GM12873 (cell line): Measurements from ENCODE around the gene DOCK2.

ENCODE experiments used
- TF ChIP-seq, protein P1 (sequence below): IDR thresholded peaks from 2 replicates; pipeline ENCODE4 v1.5.1; 2012; ENCODE audit warnings: low read depth, mild to moderate bottlenecking, moderate library complexity, low read length, control low read depth; ENCODE audit not compliant: insufficient read depth; ENCODE audit errors: missing control alignments

DOCK2 gene

DNA sequence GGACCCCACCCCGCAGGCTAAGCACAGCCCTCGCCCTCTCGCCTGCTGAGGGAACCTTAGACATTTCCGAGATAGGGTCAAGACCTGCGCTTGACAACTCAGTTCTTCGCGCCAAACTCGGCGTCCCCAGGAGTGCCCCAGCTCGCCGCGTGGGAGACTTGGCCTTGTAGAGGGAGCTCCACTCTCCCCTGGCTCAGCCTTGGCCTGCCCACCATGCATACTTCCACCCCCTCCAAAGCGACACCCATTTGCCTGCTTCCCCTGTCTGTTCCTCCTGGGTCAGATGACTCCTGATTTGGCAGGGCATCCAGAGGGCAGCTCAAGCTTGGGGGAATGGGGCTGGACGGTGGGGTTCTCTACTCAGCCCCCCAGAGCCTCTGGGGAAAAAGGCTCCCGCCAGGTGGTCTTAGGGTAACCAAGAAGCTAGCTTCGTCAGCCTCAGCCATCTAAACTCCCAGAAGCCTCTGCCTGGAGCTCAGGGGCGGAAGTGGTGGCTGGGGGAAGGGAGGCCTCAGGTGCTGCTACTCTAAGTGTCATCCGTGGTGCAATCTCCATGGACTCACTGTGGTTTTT lies 560 bp downstream of the DOCK2 start:
- TF ChIP-seq, protein P1, sequence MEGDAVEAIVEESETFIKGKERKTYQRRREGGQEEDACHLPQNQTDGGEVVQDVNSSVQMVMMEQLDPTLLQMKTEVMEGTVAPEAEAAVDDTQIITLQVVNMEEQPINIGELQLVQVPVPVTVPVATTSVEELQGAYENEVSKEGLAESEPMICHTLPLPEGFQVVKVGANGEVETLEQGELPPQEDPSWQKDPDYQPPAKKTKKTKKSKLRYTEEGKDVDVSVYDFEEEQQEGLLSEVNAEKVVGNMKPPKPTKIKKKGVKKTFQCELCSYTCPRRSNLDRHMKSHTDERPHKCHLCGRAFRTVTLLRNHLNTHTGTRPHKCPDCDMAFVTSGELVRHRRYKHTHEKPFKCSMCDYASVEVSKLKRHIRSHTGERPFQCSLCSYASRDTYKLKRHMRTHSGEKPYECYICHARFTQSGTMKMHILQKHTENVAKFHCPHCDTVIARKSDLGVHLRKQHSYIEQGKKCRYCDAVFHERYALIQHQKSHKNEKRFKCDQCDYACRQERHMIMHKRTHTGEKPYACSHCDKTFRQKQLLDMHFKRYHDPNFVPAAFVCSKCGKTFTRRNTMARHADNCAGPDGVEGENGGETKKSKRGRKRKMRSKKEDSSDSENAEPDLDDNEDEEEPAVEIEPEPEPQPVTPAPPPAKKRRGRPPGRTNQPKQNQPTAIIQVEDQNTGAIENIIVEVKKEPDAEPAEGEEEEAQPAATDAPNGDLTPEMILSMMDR, result no peak

DNA sequence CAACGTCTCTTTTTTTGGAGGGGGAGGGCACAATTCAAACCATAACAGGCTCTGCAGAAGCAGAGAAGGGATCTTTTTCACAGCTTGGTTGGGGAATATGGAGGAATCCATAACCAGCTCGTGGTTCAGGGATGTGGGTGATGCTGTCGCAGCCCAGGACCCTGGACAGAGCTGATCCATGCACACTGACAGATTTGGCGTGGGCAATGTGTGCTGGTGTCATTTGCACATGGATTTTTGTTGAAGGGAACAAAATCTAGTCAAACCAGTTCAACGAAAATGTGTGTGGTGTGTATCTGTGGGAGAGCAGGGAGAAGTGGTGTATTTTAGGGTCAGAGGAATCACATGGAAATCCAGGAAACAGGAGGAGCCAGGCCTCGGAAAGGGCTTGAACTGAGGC lies 4.2 kb downstream of the DOCK2 start:
- TF ChIP-seq, protein P1, result no peak

DNA sequence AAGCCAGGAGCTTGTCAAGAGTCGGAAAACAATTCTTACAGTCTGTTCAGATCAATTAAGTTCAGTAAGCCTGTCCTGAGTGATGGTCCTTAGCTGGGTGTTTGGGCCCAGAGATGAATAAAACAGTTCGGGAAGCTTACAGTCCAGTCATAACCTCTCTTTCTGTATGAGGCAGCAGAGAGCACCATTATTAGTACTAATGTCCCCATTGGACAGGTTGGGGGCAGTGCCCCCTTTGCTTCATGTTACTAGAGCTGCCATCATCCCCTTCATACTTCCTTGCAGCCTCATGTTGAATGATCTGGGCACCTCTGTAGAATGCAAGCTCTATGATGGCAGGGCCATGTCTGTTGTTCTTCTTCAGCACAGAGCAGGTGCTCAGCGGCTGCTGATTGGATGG lies 9.8 kb downstream of the DOCK2 start:
- TF ChIP-seq, protein P1, result no peak

DNA sequence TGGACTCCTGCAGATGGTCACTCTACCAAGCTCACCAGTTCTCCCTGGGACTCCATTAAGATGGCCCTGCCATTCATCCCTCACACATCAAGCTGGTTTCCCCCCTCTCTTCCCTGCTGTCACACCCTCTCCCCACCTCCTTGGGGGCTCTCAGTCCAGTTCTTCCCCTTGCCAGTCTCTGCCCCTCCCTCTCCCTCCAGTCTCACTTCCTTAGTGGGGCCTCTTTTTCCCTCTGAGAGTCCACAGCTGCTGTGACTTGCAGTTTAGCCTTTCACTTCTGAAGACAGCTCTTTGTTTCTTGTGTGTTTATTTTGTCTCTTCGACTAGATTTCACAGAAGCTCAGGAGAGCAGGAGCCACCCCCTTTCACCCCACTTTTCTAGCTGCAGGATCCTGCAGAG lies 10.5 kb downstream of the DOCK2 start:
- TF ChIP-seq, protein P1, result no peak

DNA sequence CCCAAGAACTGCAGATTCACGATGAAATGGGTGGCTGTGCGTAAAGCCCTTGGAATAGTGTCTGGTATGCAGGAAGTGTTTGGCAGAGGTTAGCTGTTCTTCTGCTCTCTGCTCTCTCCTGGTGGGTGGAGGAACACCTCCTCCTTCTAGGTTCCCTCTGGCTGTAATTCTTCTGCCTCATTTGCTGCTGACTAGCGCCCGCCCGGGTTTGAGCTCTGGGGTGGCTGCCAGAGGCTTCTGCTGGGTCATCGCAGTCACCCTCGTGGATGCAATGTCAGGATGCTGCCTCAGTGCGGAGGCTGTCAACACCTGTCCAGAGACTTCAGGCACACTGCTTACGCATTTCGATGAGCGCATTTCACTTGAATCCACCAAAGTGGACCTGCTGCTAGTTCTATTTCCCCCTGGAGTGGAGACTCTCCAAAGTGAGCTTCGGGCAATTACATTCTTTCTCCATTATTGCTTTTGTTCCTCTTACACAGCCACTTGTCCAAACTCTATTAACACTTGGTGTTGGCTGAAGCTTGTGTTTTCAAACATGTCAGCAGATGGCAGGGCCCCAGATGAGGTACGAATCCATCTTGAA lies 11.7 kb downstream of the DOCK2 start:
- TF ChIP-seq, protein P1, result no peak

DNA sequence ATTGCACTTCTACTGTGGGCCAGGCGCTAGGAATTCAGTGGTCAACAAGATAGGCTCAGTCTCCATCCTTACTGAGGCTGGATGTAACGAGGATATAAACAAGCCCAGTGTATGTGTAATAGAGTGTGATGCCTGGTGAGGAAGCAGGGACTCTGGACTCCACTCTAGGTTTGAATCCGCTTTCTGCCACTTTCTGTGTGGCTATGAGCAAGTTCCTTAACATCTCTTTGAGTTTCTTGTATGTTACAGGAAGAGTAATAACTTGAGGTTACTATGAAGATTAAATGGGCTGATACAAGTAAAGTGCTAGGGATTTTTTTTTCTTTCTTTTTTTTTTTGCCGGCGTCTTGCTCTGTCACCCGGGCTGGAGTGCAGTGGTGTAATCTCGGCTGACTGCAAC lies 12.4 kb downstream of the DOCK2 start:
- TF ChIP-seq, protein P1, result no peak

DNA sequence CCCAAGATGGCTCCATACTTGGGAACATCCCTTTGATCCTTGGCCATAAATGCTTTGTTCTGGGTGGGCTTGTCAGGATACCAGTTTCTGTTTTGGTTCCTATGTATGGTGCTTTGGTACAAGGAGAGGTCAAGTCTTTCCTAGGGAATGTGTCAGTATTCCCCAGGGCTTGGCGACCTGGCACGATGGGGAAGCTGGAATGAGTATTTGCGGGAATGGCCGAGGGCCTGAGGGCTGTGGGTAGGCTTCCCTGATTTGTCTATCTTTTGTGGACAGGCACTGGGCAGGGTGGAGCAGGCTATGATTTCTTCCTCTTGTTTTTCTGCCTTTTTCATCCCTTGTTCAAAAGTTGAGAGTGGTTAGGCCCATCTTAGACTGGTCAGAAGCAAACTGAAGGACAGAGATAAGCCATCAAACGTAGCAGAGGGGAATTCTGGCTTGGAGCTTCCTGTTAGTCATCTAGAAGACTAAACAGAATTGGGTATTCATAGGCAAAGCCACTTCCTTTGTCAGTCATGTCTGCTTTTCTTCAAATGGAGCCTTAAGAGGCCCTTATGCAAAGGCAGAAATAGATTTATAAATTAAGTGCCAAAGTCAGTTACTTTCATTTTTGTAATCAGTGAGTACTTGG lies 13.7 kb downstream of the DOCK2 start:
- TF ChIP-seq, protein P1, result no peak
